Measurements from ENCODE around the gene NME9. TPM values are rescaled to one million over a fixed set of nuclear protein-coding genes. Genes with fewer than 3 reads are reported as not detected.

Gene NME9
- polyA plus RNA-seq, 2 of the 4 experiments (the other 2 are of a cell fraction): 0.05 TPM; not detected in 1

- ChIA-PET CTCF (no interaction called here), POLR2A (no interaction called here)
- H3K4me3 ChIP-seq: no peak overlapping the region
Measured at GRCh38 chr3:138373736-138374094, 44.1 kb upstream of the NME9 start.

DNA sequence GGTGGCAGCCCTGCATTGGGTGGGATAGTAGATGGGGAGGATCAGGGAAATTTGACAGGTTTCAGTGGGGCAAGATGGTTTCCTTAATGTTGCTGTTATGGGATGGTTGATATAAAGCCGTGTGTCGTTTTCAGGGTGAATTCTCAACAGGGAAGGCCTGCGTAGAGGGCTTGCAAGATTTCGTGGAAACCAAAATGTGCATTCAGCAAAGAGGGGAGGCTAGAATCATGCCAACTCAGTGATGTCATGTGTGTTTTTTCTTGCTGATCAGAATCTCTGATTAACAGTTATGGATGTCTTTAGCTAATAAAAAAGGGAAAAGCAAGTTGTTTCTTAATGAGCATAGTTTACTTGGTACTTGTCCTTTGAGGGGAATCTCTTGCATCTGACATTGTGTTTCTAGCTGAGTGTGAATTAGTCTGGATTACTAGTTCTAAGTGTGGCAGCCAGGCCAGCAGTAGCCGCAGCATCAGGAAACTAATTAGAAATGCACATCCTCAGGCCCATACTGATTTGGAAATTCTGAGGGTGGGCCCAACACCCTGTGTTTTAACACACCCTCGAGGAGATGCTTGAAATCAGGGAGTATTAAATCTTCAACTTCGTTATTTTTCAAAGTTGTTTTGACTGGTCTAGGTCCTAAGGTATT is 43.6 kb upstream of the NME9 start:
- DNase-seq (ENCODE audit: low read depth in 1 of 2, low spot score in 1 of 2) (no peak), FAIRE-seq (no peak), ATAC-seq (no peak)
- Histone ChIP-seq H3K9me3 (no peaks in the 10 kb centered on the region), H3K4me2 (no peak overlapping the region), H3K4me1 (no peaks in the 10 kb centered on the region), H3K4me3 (no peak overlapping the region), H3K27ac (no peak overlapping the region)
- WGBS (ENCODE audit: missing lambda C conversion rate): 65% methylated on average over 7 of the region's 7 CpGs
- CTCF ChIA-PET: no interaction called here
- TF ChIP-seq, protein P1, sequence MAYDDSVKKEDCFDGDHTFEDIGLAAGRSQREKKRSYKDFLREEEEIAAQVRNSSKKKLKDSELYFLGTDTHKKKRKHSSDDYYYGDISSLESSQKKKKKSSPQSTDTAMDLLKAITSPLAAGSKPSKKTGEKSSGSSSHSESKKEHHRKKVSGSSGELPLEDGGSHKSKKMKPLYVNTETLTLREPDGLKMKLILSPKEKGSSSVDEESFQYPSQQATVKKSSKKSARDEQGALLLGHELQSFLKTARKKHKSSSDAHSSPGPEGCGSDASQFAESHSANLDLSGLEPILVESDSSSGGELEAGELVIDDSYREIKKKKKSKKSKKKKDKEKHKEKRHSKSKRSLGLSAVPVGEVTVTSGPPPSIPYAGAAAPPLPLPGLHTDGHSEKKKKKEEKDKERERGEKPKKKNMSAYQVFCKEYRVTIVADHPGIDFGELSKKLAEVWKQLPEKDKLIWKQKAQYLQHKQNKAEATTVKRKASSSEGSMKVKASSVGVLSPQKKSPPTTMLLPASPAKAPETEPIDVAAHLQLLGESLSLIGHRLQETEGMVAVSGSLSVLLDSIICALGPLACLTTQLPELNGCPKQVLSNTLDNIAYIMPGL (CRISPR knock-in tag; IDR thresholded peaks at IDR 0.05; ENCODE audit: borderline replicate concordance): no peak
- no peak for TF ChIP-seq SREBF2 (IDR thresholded peaks at IDR 0.05)
- TF ChIP-seq, protein P2, sequence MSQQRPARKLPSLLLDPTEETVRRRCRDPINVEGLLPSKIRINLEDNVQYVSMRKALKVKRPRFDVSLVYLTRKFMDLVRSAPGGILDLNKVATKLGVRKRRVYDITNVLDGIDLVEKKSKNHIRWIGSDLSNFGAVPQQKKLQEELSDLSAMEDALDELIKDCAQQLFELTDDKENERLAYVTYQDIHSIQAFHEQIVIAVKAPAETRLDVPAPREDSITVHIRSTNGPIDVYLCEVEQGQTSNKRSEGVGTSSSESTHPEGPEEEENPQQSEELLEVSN (IDR thresholded peaks at IDR 0.05; ENCODE audit: borderline replicate concordance, low read depth): no peak
- TF ChIP-seq CBX8 (IDR thresholded peaks at IDR 0.05): no peak
- TF ChIP-seq ESRRA (IDR thresholded peaks at IDR 0.05; ENCODE audit: borderline replicate concordance, low read length): no peak
- TF ChIP-seq ZC3H11A (IDR thresholded peaks at IDR 0.05): no peak
- TF ChIP-seq HOXB5 (CRISPR knock-in tag; IDR thresholded peaks at IDR 0.05): no peak
- TF ChIP-seq HDAC2 (IDR thresholded peaks at IDR 0.05): no peak
- no peak for TF ChIP-seq NPAS2 (CRISPR knock-in tag; IDR thresholded peaks at IDR 0.05; ENCODE audit: borderline replicate concordance)
- TF ChIP-seq ZNF302 (CRISPR knock-in tag; IDR thresholded peaks at IDR 0.05): no peak
- no peak for TF ChIP-seq ZFP36 (IDR thresholded peaks at IDR 0.05; ENCODE audit: borderline replicate concordance, partially characterized antibody)
- no peak for TF ChIP-seq EHF (CRISPR knock-in tag; IDR thresholded peaks at IDR 0.05)
- TF ChIP-seq RARB (CRISPR knock-in tag; IDR thresholded peaks at IDR 0.05): no peak
- TF ChIP-seq RNF2 (IDR thresholded peaks at IDR 0.05; ENCODE audit: borderline replicate concordance, low read depth): no peak
- TF ChIP-seq, protein P3, sequence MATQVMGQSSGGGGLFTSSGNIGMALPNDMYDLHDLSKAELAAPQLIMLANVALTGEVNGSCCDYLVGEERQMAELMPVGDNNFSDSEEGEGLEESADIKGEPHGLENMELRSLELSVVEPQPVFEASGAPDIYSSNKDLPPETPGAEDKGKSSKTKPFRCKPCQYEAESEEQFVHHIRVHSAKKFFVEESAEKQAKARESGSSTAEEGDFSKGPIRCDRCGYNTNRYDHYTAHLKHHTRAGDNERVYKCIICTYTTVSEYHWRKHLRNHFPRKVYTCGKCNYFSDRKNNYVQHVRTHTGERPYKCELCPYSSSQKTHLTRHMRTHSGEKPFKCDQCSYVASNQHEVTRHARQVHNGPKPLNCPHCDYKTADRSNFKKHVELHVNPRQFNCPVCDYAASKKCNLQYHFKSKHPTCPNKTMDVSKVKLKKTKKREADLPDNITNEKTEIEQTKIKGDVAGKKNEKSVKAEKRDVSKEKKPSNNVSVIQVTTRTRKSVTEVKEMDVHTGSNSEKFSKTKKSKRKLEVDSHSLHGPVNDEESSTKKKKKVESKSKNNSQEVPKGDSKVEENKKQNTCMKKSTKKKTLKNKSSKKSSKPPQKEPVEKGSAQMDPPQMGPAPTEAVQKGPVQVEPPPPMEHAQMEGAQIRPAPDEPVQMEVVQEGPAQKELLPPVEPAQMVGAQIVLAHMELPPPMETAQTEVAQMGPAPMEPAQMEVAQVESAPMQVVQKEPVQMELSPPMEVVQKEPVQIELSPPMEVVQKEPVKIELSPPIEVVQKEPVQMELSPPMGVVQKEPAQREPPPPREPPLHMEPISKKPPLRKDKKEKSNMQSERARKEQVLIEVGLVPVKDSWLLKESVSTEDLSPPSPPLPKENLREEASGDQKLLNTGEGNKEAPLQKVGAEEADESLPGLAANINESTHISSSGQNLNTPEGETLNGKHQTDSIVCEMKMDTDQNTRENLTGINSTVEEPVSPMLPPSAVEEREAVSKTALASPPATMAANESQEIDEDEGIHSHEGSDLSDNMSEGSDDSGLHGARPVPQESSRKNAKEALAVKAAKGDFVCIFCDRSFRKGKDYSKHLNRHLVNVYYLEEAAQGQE (IDR thresholded peaks at IDR 0.05): no peak
- TF ChIP-seq SMC3 (IDR thresholded peaks at IDR 0.05): no peak
- no peak for TF ChIP-seq FOXS1 (CRISPR knock-in tag; IDR thresholded peaks at IDR 0.05)
- no peak for TF ChIP-seq POLR2A (IDR thresholded peaks at IDR 0.05; ENCODE audit: low read length)
- no peak for TF ChIP-seq JUNB (IDR thresholded peaks at IDR 0.05)
- POLR2A ChIA-PET: no interaction called here

More at GRCh38 chr3:138373736-138374094, 44.1 kb upstream of the NME9 start:
- TF ChIP-seq ZC3H11A (IDR thresholded peaks at IDR 0.05) (peak; percentile 32; the same call in 1 of the 2 replicates), HES2 (IDR thresholded peaks at IDR 0.05) (no peak)
- Histone ChIP-seq H3K4me2 (no peak overlapping the region), H3K9me3 (no peaks in the 10 kb centered on the region), H3K27ac (no peak overlapping the region), H3K4me1 (no peaks in the 10 kb centered on the region)
- 98% methylated on average over 5 of the region's 5 CpGs for WGBS (ENCODE audit: missing lambda C conversion rate)
- FAIRE-seq (no peak), DNase-seq (ENCODE audit: low read depth in 1 of 2, low spot score in 1 of 2) (no peak), ATAC-seq (no peak)

Measured in A549 (cell line).